Endometrial microvascular endothelial cells (primary cell): ENCODE results near the gene KLHL10. TPM values are rescaled to one million over a fixed set of nuclear protein-coding genes. Genes with fewer than 3 reads are reported as not detected.

Experiments
- in situ Hi-C: cut with HindIII; loops from 2 replicates; pipeline ENCODE4 v1.10.0; 2017; ENCODE audit warnings: low sequenced_read_pairs, low pct_unique_long_range_greater_than_20kb; ENCODE audit errors: inconsistent ontology term
- total RNA-seq: library from RNA; depleted of rRNA; stranded (reverse); fragments of >200 nt; gene quantifications from one replicate; pipeline ENCODE4 v1.2.3, GENCODE V29; 2015; ENCODE audit errors: inconsistent ontology term

The KLHL10 gene
- total RNA-seq, 1 donor from 2014 or later: not detected

GRCh38 chr17:41885733-41886132 lies 48.1 kb downstream of the KLHL10 start:
- in situ Hi-C loops: no loop called here

- in situ Hi-C loops: no loop called here
Measured at GRCh38 chr17:41888332-41888965, 50.8 kb downstream of the KLHL10 start.

- in situ Hi-C loops: no loop called here
Measured at GRCh38 chr17:41891135-41892020, 53.8 kb downstream of the KLHL10 start.

GRCh38 chr17:41892021-41892376 lies 54.4 kb downstream of the KLHL10 start:
- in situ Hi-C loops: no loop called here

GRCh38 chr17:41893384-41893783 lies 55.8 kb downstream of the KLHL10 start:
- in situ Hi-C loops: no loop called here

- in situ Hi-C loops: no loop called here
Measured at GRCh38 chr17:41894791-41895331, 57.2 kb downstream of the KLHL10 start.

- in situ Hi-C loops: no loop called here
Measured at GRCh38 chr17:41895617-41896016, 58.0 kb downstream of the KLHL10 start.

- in situ Hi-C loops: no loop called here
Measured at GRCh38 chr17:41896726-41897125, 59.1 kb downstream of the KLHL10 start.

Other genes with a start within 250 kb of the KLHL10 start
- gene KRT16, start 225.1 kb upstream of the KLHL10 start, total RNA-seq: not detected
- not detected for gene KRT17, start 213.2 kb upstream of the KLHL10 start, total RNA-seq
- gene EIF1, start 148.9 kb upstream of the KLHL10 start, total RNA-seq: 111 TPM
- gene GAST, start 125.5 kb upstream of the KLHL10 start, total RNA-seq: not detected
- gene HAP1, start 103.2 kb upstream of the KLHL10 start, total RNA-seq: under 0.01 TPM
- 161 TPM for gene JUP, start 51.1 kb upstream of the KLHL10 start, total RNA-seq
- 33.3 TPM for gene P3H4, start 25.9 kb upstream of the KLHL10 start, total RNA-seq
- gene FKBP10, start 24.8 kb upstream of the KLHL10 start, total RNA-seq: 166 TPM
- 56.4 TPM for gene NT5C3B, start 1.6 kb upstream of the KLHL10 start, total RNA-seq
- 23.1 TPM for gene KLHL11, start 27.6 kb downstream of the KLHL10 start, total RNA-seq
- 237 TPM for gene ACLY, start 81.1 kb downstream of the KLHL10 start, total RNA-seq
- gene ODAD4, start 92.8 kb downstream of the KLHL10 start, total RNA-seq: not detected
- 92.8 TPM for gene CNP, start 129.0 kb downstream of the KLHL10 start, total RNA-seq
- 66.0 TPM for gene DNAJC7, start 179.6 kb downstream of the KLHL10 start, total RNA-seq
- gene NKIRAS2, start 182.3 kb downstream of the KLHL10 start, total RNA-seq: 60.0 TPM
- gene C17orf113, start 212.8 kb downstream of the KLHL10 start, total RNA-seq: 0.56 TPM